HUES6 (cell line): ENCODE measurements around the gene ERBB4.
A peak's percentile ranks its signal among the peaks of the same experiment; 100 is the strongest.

Experiments
- H3K27ac ChIP-seq: 2 replicates; pipeline ENCODE4 v1.7.0; 2013; ENCODE audit warnings: low read depth, mild to moderate bottlenecking, low read length, inconsistent platforms
- H3K27me3 ChIP-seq: 2 replicates; pipeline ENCODE4 v1.6.1; 2013; ENCODE audit warnings: low read length; ENCODE audit not compliant: control insufficient read depth, insufficient read depth
- H3K36me3 ChIP-seq: 2 replicates; pipeline ENCODE4 v1.6.1; 2013; ENCODE audit warnings: low read length; ENCODE audit not compliant: control insufficient read depth, insufficient read depth
- H3K4me1 ChIP-seq: 2 replicates; pipeline ENCODE4 v1.6.1; 2013; ENCODE audit warnings: low read length; ENCODE audit not compliant: control insufficient read depth, insufficient read depth
- H3K4me3 ChIP-seq: 2 replicates; pipeline ENCODE4 v1.5.1; 2013; ENCODE audit warnings: low read depth, low read length
- H3K9ac ChIP-seq: one replicate; pipeline ENCODE4 v1.6.1; 2013; ENCODE audit warnings: mild to moderate bottlenecking, low read length
- H3K9me3 ChIP-seq: 2 replicates; pipeline ENCODE4 v1.6.1; 2013; ENCODE audit warnings: low read depth, low read length; ENCODE audit not compliant: control insufficient read depth, insufficient read depth

Gene ERBB4

DNA sequence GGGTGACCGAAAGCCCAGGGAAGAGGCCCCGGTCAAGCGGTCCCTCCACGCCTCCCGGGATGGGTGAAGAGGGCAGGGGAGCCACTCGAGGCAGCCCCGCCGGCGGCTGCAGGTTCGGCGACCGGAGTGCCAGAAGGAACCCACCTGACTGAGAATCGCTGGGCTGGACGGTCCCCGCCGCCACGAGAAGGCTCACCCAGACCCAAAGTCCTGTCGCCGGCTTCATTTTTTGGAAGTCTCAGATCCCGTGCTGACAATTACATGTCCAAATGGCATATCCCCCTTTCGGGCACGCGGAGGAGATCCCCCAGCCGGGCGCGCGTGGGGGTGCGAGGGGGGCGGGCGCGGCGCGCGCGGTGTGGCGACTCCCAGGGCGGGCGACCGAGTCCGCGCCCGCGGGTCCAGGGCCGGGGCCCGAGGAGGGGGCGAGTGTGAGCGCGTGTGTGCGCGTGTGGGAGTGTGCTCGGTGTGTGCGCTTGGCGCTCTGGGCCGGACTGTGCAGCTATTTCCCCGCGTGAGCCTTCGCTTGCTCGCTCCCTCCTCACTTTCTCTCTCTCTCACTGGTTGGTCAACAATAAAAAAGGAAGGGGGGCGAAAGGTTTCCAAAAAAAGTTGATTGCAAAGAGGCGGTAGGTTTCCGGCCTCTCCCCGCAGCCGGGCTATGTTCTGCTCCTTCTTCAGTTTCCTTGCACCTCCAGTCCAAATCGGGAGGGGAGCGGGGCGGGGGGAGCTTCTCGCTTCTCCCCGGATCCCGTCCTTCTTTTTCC is at the start of gene ERBB4:
ERBB4 (minus strand) TSS at position 498 of the 767 bp plus-strand sequence; CDS start at position 226, 272 bp downstream.
- H3K4me3 ChIP-seq: peak within 1 kb of the TSS; percentile 67
- H3K27ac ChIP-seq: no peak within 1 kb of the TSS
- H3K36me3 ChIP-seq: no peaks in the 10 kb centered on the region
- H3K4me1 ChIP-seq: peaks cover 10% of the 10 kb centered on the region; the same call in 1 of the 2 replicates
- peaks cover 70% of the 10 kb centered on the region for H3K27me3 ChIP-seq
- H3K9ac ChIP-seq: no peak within 1 kb of the TSS
- H3K9me3 ChIP-seq: no peaks in the 10 kb centered on the region

DNA sequence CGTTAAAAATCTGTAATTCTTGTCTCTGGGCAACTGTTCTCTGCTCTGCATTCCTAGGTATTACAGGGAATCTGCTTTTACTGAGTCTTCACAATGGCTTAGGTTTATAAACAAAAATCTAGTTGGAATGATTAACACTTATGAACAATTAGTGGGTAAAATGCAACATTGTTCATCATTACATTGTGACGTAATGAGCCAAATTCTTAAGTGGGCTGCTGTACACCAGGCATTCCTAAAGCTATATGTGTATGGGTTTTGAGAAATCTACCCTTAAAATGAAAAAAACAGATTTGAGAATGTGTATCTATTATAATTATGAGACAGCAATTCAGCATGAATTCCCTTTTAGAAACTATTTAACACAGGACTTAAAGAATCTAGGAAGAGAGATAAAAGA is 41.5 kb upstream of the ERBB4 start:
- no peaks in the 10 kb centered on the region for H3K9me3 ChIP-seq
- no peak overlapping the region for H3K27ac ChIP-seq
- no peaks in the 10 kb centered on the region for H3K36me3 ChIP-seq
- no peaks in the 10 kb centered on the region for H3K27me3 ChIP-seq
- H3K4me1 ChIP-seq: no peaks in the 10 kb centered on the region
- H3K4me3 ChIP-seq: no peak overlapping the region
- H3K9ac ChIP-seq: no peak overlapping the region

DNA sequence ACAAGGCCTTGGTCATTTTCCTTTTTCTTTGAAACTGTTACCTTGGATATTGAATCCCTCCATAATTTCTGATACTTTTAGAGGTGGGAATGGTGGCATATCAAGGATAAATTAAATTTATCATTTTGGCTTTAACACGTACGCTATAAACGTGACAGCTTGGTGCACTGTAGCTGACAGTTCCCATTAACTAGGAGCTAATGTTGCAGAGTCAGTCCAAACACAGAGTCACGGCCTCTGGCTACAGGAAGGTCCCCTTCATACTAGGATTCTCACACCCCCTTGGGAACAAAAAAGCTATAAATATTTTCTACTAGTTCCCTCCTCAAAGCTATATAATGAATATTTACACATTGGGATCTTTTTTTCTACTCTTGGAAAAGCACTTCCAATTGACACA is 17.7 kb upstream of the ERBB4 start:
- no peaks in the 10 kb centered on the region for H3K4me1 ChIP-seq
- H3K9ac ChIP-seq: no peak overlapping the region
- H3K4me3 ChIP-seq: no peak overlapping the region
- no peaks in the 10 kb centered on the region for H3K36me3 ChIP-seq
- H3K9me3 ChIP-seq: no peaks in the 10 kb centered on the region
- no peak overlapping the region for H3K27ac ChIP-seq
- H3K27me3 ChIP-seq: no peaks in the 10 kb centered on the region

DNA sequence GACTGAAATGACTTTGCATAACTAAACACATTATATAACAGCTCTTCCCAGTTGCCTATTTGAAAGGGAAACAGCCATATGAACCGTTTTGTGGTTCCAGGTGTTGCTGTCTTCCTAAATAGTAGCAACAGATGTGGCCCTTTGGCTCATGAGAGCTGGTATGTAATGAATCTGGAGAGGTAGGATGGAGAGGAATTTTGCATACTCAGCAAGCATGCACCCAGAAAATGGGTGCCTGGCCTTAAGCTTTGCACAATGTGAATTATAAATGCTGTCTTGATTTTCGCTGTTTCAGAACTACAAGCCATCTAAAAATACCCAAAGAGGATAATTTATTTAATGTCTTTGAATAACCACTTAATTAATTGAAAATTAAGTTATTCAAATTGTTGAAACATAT is 15.6 kb upstream of the ERBB4 start:
- Histone ChIP-seq H3K9ac (no peak overlapping the region), H3K27me3 (no peaks in the 10 kb centered on the region), H3K36me3 (no peaks in the 10 kb centered on the region), H3K27ac (no peak overlapping the region), H3K4me3 (no peak overlapping the region), H3K9me3 (no peaks in the 10 kb centered on the region), H3K4me1 (0 out of 2 replicates have a peak, but pooled peaks cover 4% of the 10 kb centered on the region)

DNA sequence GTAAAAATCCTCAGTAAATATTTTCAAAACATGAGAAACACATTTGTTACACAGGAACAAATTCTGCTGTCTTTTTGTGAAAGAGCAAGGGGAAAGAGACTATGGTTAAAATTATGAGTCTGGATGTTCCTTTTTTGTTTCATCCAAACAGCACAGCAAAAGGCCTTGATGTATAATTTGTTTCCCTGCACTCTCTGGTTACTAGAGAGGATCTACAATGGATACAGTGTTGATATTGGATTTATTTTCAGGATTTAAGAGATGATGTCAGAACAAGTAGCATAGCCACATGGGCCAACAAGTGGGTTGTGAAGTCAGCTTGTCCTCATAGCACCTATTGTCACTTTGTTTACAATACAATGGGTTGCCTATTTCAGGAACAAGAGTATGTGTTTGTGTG is 11.3 kb upstream of the ERBB4 start:
- Histone ChIP-seq H3K27ac (no peak overlapping the region), H3K27me3 (no peaks in the 10 kb centered on the region), H3K36me3 (no peaks in the 10 kb centered on the region), H3K9ac (no peak overlapping the region), H3K9me3 (no peaks in the 10 kb centered on the region), H3K4me1 (0 out of 2 replicates have a peak, but pooled peaks cover 4% of the 10 kb centered on the region), H3K4me3 (no peak overlapping the region)

DNA sequence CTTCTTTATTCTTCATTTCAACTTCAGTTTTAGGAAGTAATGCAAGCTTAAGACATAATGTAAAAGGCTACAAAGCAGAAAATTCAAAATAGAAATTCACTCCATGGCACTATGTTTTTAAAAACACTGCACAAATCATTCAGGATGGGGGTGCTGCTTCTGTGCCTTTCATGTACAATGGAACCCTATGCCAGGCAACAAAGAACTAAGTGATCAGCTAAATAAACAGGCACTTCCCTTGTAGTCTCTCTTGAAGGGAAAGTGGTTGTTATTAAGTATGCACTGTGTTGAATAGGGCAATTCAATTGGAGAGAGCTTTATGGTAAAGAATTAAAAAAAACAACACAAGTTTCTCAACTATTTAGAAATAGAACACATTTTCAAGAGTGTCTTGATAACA is 10.9 kb upstream of the ERBB4 start:
- Histone ChIP-seq H3K36me3 (no peaks in the 10 kb centered on the region), H3K27ac (no peak overlapping the region), H3K4me3 (no peak overlapping the region), H3K27me3 (no peaks in the 10 kb centered on the region), H3K9me3 (no peaks in the 10 kb centered on the region), H3K4me1 (0 out of 2 replicates have a peak, but pooled peaks cover 4% of the 10 kb centered on the region), H3K9ac (no peak overlapping the region)

DNA sequence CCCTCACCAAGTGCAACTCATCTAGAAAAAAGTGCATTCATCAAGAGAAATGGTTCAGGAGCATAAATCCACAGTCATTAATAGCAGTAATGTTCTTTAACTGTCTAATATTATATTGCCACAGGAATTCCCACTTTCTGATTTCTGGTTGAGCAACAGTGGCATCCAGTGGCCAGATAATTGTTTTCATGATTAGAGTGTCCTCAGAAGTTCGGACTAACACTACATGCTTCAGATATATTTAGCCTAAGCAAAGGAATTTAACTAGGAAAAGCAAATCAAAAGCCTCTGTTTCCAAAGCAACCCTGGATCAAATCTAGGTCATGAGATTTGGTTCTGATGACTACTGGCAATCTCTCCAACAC is 9.8 kb upstream of the ERBB4 start:
- no peaks in the 10 kb centered on the region for H3K36me3 ChIP-seq
- no peaks in the 10 kb centered on the region for H3K27me3 ChIP-seq
- H3K4me1 ChIP-seq: 0 out of 2 replicates have a peak, but pooled peaks cover 4% of the 10 kb centered on the region
- H3K4me3 ChIP-seq: no peak overlapping the region
- H3K27ac ChIP-seq: no peak overlapping the region
- H3K9me3 ChIP-seq: no peaks in the 10 kb centered on the region
- no peak overlapping the region for H3K9ac ChIP-seq

DNA sequence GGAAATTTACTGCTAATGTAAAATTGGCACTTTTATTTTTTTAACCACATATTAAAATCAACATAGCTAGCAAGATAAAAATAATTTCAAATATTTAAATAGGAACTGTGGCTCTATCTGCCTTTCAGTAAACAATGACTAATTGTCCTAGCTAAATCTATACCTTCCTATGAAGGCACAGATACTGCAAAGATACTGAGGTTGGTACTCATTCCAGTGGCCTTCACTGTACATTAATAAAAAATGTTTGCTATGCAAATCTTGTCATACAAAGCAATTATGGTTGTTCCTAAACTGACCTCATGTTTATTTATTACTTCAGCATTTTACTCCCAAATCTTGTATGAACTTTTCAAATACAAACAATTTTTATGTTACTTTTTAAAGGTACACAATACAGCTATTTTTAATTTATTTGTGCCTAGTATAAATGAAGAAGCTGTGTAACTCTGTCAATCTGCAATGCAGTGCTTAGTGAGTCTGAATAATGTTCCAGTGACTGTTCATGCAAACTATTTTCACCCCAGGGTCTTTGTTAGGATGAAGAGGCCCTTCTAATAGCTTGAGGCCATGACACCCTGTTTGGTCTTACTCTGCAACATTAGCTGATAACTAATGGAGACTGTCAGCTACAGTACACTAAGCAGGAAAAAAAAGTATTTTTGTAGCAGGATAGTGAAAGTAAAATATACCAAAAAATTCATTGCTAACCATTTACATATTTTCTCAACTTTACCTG is 9.3 kb upstream of the ERBB4 start:
- no peaks in the 10 kb centered on the region for H3K27me3 ChIP-seq
- H3K4me1 ChIP-seq: 0 out of 2 replicates have a peak, but pooled peaks cover 4% of the 10 kb centered on the region
- H3K9me3 ChIP-seq: no peaks in the 10 kb centered on the region
- no peak overlapping the region for H3K4me3 ChIP-seq
- H3K36me3 ChIP-seq: no peaks in the 10 kb centered on the region
- H3K27ac ChIP-seq: no peak overlapping the region
- H3K9ac ChIP-seq: no peak overlapping the region

DNA sequence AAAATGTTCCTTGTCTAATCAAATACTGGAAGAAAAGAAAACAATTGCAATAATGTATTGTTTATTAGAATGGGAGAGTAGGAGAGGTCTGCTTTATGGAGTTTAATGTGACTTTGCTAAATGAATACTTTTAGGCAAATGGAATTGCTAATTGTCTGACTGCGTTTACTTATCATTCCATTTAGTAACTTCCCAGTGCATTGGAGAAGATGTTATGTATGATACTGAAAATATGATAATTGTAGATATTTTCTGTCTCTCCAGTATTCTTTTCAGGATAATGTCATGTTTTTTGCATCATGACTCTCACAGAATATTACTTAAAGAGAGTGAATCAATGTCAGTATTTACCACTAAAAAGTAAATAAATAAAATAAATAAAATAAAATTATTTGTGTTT is 8.1 kb upstream of the ERBB4 start:
- H3K27ac ChIP-seq: no peak overlapping the region
- no peak overlapping the region for H3K4me3 ChIP-seq

DNA sequence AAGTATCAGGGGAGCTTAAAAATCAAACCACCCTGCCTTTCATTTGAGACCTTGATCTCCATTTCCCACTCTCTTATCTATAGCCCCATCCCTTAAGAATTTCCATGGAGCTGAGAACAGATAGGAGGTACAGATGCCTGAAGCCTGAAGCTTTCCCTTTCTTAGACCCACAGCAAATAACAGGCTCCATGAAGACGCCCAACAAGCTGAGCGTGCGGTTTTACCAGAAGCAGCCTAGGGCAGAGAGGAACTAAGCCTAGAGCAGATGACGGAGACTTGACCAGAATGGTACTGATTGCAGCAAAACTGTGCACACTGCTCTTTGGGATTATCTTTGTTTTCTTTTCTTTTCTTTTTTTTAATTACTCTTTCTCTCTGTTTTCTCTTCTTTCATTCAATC is 1.7 kb upstream of the ERBB4 start:
- H3K36me3 ChIP-seq: no peaks in the 10 kb centered on the region
- H3K9me3 ChIP-seq: no peaks in the 10 kb centered on the region
- H3K4me1 ChIP-seq: peaks cover 10% of the 10 kb centered on the region; the same call in 1 of the 2 replicates
- no peak overlapping the region for H3K9ac ChIP-seq
- no peak overlapping the region for H3K4me3 ChIP-seq
- peaks cover 52% of the 10 kb centered on the region for H3K27me3 ChIP-seq
- H3K27ac ChIP-seq: no peak overlapping the region

More for the DNA sequence above, 8.1 kb upstream of the ERBB4 start:
- Histone ChIP-seq H3K4me1 (0 out of 2 replicates have a peak, but pooled peaks cover 4% of the 10 kb centered on the region), H3K27me3 (no peaks in the 10 kb centered on the region; the same call in 1 of the 2 replicates), H3K9me3 (no peaks in the 10 kb centered on the region), H3K36me3 (no peaks in the 10 kb centered on the region), H3K9ac (no peak overlapping the region)
